Measurements from ENCODE around the gene YIPF1.
A peak's percentile ranks its signal among the peaks of the same experiment; 100 is the strongest.

YIPF1 gene

DNA sequence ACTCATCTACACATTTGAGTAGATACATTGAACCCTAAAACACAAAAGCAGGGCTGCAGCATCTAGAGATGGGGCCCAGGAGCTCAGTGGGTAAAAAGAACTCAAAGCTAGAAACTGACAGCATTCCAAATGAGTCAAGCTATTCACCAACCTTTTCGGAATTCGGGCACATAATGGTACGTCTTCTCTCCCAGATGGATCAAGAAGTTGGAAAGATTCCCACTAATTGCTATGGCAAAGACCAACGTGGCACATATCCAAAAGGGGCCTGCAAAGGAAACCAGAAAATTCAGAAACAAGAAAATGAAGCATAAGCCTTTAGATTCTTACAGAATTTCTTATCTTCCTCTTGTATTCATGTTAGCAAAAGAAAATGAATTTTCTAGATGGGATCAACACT lies 18.4 kb downstream of the YIPF1 start:
- no peak for DNase-seq (ENCODE audit: low read depth)
- no peak overlapping the region for H3K4me3 ChIP-seq (ENCODE audit: low read depth, low read length)
- no peak for TF ChIP-seq CTCF (IDR thresholded peaks at IDR 0.05; ENCODE audit: low read depth, low read length, missing control alignments)
- in situ Hi-C loops (cut with HindIII; ENCODE audit: low sequenced_read_pairs), result no loop called here

GRCh38 chr1:53869454-53870117 lies 20.0 kb downstream of the YIPF1 start:
- no peak for TF ChIP-seq CTCF (IDR thresholded peaks at IDR 0.05; ENCODE audit: low read depth, low read length, missing control alignments)
- no peak overlapping the region for H3K4me3 ChIP-seq (ENCODE audit: low read depth, low read length)
- DNase-seq (ENCODE audit: low read depth), result no peak
- in situ Hi-C loops (cut with HindIII; ENCODE audit: low sequenced_read_pairs), result no loop called here

GRCh38 chr1:53868565-53868964 lies 21.0 kb downstream of the YIPF1 start:
- no peak for DNase-seq (ENCODE audit: low read depth)
- H3K4me3 ChIP-seq (ENCODE audit: low read depth, low read length), result no peak overlapping the region
- no peak for TF ChIP-seq CTCF (IDR thresholded peaks at IDR 0.05; ENCODE audit: low read depth, low read length, missing control alignments)
- in situ Hi-C loops (cut with HindIII; ENCODE audit: low sequenced_read_pairs), result no loop called here

GRCh38 chr1:53862507-53862906 lies 27.1 kb downstream of the YIPF1 start:
- DNase-seq (ENCODE audit: low read depth), result no peak
- no peak overlapping the region for H3K4me3 ChIP-seq (ENCODE audit: low read depth, low read length)
- TF ChIP-seq CTCF (IDR thresholded peaks at IDR 0.05; ENCODE audit: low read depth, low read length, missing control alignments), result no peak
- in situ Hi-C loops (cut with HindIII; ENCODE audit: low sequenced_read_pairs), result no loop called here

DNA sequence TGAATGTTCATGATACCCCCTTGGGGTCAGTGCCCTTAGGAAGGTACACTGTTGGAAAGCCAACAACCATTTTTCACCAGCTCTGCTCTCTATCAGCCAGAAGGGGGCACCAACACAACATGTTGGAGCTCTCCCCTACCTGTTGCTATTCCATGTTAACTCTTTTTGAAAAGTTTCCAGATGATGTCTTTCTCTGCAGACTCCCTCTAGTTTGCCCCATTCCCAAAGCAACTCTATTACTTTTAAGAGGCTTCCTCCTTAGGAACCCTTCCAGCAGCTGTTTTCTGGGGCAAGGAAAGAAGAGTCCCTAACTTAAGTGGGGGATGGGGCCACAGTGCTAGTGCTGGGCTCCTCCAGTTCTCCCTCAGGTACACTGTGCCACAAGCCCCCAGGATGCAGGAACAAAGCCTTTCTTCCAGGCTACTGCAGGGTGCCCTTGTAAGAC lies 28.6 kb downstream of the YIPF1 start:
- DNase-seq (ENCODE audit: low read depth), result peak; percentile 49
- no peak overlapping the region for H3K4me3 ChIP-seq (ENCODE audit: low read depth, low read length)
- in situ Hi-C loops (cut with HindIII; ENCODE audit: low sequenced_read_pairs), result no loop called here
- peak; percentile 90 for TF ChIP-seq CTCF (IDR thresholded peaks at IDR 0.05; ENCODE audit: low read depth, low read length, missing control alignments)

GRCh38 chr1:53851571-53852285 lies 37.9 kb downstream of the YIPF1 start:
- in situ Hi-C loops (cut with HindIII; ENCODE audit: low sequenced_read_pairs), result no loop called here
- DNase-seq (ENCODE audit: low read depth), result no peak
- H3K4me3 ChIP-seq (ENCODE audit: low read depth, low read length), result no peak overlapping the region
- no peak for TF ChIP-seq CTCF (IDR thresholded peaks at IDR 0.05; ENCODE audit: low read depth, low read length, missing control alignments)

All from astrocyte of the cerebellum (primary cell).